Activated naive CD4-positive, alpha-beta T cell treated with anti-CD3 and anti-CD28 coated beads for 36 hours (primary cell): ENCODE data around the gene NSD2. TPM values are rescaled to one million over a fixed set of nuclear protein-coding genes. Genes with fewer than 3 reads are reported as not detected.
A peak's percentile ranks its signal among the peaks of the same experiment; 100 is the strongest.

Source experiments
- CTCF ChIA-PET: fragments of 350-600 bp; sonication (Branson Sonifier 250); formaldehyde crosslinking; loops from one replicate; lab custom pipeline; 2021; ENCODE audit warnings: antibody characterized with exemption; lab: Charles Lee
- DNase-seq: peaks from one replicate; pipeline ENCODE4 v3.0.0-alpha.2; 2020
- H3K27ac Mint-ChIP-seq: one replicate; pipeline ENCODE4 v1.8.0; 2021; ENCODE audit warnings: mild to moderate bottlenecking, mixed read lengths
- H3K27me3 Mint-ChIP-seq: one replicate; pipeline ENCODE4 v1.8.0; 2021; ENCODE audit warnings: low read depth, mixed read lengths
- H3K36me3 Mint-ChIP-seq: one replicate; pipeline ENCODE4 v1.8.0; 2021; ENCODE audit warnings: low read depth, mixed read lengths
- H3K4me1 Mint-ChIP-seq: one replicate; pipeline ENCODE4 v1.8.0; 2021; ENCODE audit warnings: low read depth, mixed read lengths
- H3K4me3 Mint-ChIP-seq: one replicate; pipeline ENCODE4 v1.8.0; 2021; ENCODE audit warnings: mild to moderate bottlenecking, moderate library complexity, mixed read lengths
- H3K9me3 Mint-ChIP-seq: one replicate; pipeline ENCODE4 v1.8.0; 2021; ENCODE audit warnings: mixed read lengths
- intact Hi-C: fragments of 100-400 bp; cut with micrococcal nuclease; formaldehyde crosslinking; loops from one replicate; pipeline ENCODE4 v1.15.1; 2023
- total RNA-seq, 2 experiments: library from RNA; stranded (reverse); gene quantifications; one replicate each; pipeline ENCODE4 v1.2.3, GENCODE V29; 2021

NSD2 gene
- total RNA-seq = 100 to 1,000 TPM; 246 to 250 TPM

DNA sequence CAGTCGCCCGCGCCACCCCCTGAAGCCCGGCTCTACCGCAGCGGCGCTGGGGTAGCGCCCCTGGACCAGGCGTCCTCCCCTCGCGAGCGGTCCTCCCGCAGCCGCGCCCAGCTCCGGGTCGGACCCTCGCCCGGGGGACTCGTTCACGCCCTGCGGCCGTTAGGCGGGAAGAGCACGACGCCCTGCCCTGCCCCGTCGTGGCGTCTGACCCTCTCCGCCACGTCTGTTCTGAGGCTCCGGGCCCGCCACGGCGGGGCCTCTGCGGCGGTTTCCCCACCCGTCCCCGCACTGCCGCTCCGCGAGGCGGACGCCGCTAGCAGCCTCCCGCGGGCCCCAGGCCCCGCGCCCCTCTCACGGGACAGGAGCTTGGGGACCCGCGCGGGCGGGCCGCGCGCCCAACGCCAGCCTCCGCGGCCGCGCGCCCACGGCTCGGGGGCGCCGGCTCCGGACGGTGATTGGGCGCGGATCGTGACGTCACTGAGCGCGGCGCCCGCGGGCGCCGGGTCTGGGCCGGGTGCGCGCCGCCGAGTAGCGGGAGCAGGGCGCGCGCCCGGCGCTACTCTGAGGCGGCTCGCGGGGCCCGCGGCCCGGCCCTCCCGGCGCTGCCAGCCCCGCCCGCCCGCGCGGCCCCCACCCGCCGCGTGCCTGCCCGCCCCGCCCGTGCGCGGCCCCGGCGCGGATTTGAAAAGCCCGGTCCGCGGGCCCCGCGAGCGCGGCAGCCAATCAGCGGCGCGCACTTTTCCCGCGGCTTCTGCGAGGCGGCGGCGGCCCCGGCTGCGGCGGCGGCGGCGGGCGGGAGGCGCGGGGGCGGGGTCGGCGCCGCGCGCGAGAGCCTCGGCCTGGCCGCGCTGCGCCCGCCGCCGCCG lies at the start of gene NSD2:
TSS of gene NSD2 (plus strand) at position 816 of the 866 bp plus-strand sequence. CDS start 29,262 bp downstream, outside the sequence.
- peak within 1 kb of the TSS; percentile 96 for H3K27ac Mint-ChIP-seq
- H3K4me3 Mint-ChIP-seq = peak within 1 kb of the TSS; percentile 92
- peaks cover 35% of the 10 kb centered on the region for H3K4me1 Mint-ChIP-seq
- DNase-seq = peak; percentile 90
- H3K36me3 Mint-ChIP-seq = peaks cover 15% of the 10 kb centered on the region
- intact Hi-C loops = loop anchor here (1.0 to 10.0 kb wide), 9 partner anchors 15 to 1094 kb away; partner anchors contain the start of genes GRK4, HAUS3, LETM1 and NELFA
- CTCF ChIA-PET = no interaction called here
- H3K27me3 Mint-ChIP-seq = no peaks in the 10 kb centered on the region
- no peaks in the 10 kb centered on the region for H3K9me3 Mint-ChIP-seq

DNA sequence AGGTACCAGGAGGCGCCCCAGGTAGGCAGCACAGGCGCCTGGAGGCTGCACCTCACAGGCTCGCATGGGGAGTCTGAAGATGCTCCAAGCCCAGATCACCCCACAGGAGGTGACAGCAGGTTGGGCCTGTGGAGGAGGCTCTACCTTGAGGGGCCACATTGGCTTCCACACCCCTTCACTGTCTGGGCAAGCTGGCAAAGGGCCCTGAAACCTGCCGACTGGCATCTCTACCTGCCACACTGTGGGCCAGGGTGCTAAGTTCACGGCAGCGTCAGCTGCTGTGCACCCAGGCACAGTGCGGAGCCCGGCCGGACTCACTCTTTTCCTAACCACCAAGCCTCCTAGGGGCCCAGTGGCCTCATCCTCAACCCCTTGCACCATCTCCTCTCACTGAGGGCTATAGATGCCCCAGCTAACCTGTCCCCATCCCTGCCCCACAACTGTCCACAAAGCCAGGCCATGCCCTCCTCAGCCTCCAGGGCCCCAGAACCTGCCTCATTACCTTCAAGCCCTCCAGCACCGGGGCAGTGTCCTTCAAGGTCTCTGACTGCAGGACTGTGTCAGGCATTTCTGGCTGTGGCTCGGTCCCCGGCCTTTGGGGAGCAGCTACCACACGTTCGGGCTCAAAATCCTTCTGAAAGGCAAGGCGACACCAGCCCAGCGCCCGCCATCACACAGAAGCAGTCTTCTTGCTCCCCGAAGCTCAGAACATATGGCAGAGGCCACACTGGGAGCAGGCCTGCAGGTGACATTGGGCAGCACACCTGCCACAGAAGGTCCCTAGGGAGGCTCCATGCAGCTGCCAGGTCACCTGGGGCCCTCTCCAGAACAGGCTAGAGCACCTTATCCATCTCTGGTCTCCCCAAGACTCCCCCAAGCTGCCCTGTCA lies 49.3 kb upstream of the NSD2 start:
- Mint-ChIP-seq H3K4me1 (no peaks in the 10 kb centered on the region), H3K4me3 (no peak overlapping the region), H3K27ac (no peak overlapping the region), H3K27me3 (no peaks in the 10 kb centered on the region), H3K36me3 (peaks cover 30% of the 10 kb centered on the region), H3K9me3 (no peaks in the 10 kb centered on the region)
- no peak for DNase-seq
- intact Hi-C loops = no loop called here
- CTCF ChIA-PET = no interaction called here

DNA sequence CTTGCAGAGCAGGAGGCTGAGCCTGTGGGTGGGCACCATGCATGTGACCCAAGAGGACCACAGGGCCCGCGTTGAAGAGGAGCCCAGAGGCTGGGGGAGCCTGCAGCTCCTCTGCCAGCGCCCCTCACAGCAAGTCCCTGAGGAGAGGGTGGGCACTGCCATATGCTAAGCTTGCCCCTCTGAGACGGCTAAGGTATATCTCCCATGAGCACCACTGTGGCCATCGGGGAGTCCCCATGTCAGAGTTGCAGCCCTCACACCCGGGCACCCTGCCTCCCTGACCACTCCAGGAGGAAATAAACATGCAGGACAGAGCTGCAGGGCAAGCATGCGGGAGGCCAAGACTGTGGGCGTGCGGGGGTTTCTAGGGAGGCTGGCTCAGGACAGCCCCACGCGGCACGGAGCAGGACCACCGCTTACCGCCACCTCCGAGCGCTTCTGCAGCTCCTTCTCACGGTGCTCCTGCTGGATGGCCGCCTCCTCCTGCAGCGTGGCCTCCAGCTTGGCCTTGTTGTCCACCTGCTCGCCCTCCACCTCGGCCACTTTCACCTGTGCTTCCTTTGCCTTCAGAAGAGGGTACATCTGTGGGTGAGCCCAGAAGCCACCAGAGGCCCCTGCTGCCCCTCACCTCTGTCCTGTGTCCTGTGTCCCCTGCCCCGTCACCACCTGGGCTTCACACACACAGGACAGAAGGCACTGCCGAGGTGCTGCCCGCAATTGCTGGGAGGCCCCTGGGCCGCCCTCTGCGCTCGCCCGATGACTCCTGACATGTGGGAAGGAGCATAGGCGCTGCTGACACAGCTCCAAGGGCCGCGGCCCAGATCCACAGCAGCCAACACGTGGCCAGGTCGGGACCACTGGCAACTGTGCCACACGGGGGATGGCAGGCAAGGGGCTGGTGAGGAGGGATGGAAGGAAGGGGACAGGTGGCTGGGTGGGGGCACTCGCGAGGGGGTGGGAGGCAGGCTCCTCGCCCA lies 48.3 kb upstream of the NSD2 start:
- DNase-seq = no peak
- Mint-ChIP-seq H3K27ac (no peak overlapping the region), H3K36me3 (peaks cover 29% of the 10 kb centered on the region), H3K4me3 (no peak overlapping the region), H3K27me3 (no peaks in the 10 kb centered on the region), H3K9me3 (no peaks in the 10 kb centered on the region), H3K4me1 (no peaks in the 10 kb centered on the region)
- CTCF ChIA-PET = no interaction called here
- intact Hi-C loops = no loop called here

DNA sequence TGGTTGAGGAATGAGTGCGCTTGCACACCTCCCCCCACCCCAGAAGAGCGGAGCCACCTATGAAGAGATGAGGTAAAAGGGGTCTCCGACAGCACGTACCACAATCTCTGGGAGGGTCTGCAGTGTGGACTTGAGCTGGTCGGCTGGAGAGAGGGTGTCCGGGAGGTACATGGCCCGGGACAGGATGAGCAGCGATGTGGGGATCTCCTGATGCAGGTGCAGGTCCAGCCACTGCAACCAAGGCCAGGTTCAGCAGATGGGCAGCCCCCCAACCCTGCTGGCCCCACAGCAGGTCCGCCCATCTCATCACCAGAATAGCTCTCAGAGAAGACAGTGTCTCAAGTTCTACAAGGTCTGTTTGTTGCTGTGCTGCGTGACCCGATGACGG lies 47.7 kb upstream of the NSD2 start:
- Mint-ChIP-seq H3K27ac (no peak overlapping the region), H3K4me1 (no peaks in the 10 kb centered on the region), H3K27me3 (no peaks in the 10 kb centered on the region), H3K36me3 (peaks cover 29% of the 10 kb centered on the region), H3K9me3 (no peaks in the 10 kb centered on the region), H3K4me3 (no peak overlapping the region)
- CTCF ChIA-PET = no interaction called here
- no peak for DNase-seq
- intact Hi-C loops = no loop called here

DNA sequence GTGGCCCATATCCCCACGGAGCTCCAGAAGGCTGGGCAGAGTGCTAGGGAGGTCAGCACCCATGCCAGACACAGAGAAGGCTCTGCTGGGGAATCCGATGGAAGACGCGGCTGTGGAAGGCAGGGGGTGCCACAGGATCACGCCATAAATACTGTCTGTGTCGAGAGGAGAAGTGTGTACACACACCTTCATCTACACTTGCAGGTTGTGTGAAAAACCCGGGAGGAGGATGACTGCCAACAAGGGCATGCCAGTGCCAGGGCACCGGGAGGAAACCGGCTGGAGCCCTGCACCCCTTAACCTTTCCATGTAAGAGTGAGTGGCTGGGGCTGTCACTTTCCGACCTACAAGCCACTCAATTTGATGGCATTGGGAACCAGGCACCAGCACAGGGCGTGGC lies 46.4 kb upstream of the NSD2 start:
- intact Hi-C loops = no loop called here
- CTCF ChIA-PET = no interaction called here
- H3K9me3 Mint-ChIP-seq = no peaks in the 10 kb centered on the region
- H3K27ac Mint-ChIP-seq = no peak overlapping the region
- H3K4me3 Mint-ChIP-seq = no peak overlapping the region
- peaks cover 27% of the 10 kb centered on the region for H3K36me3 Mint-ChIP-seq
- H3K27me3 Mint-ChIP-seq = no peaks in the 10 kb centered on the region
- no peak for DNase-seq
- no peaks in the 10 kb centered on the region for H3K4me1 Mint-ChIP-seq

DNA sequence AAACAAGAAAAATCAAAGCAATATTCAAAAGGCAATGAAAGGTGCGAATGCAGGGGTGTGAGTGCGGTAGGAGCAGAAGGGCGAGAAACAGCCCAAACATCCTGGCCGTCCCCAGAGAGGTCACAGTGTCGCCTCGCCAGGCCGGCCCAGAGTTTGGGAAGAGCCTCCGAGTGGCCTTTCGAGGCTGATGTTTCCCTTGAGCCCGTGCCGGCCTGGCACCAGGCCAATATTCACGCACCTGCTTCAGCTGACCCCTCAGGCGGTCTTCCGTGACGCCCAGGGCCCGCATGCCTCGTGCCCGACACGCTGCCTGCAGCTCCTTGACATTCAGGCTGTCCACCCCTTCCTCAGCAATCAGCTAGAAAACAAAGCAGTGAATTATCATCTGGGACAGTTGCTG lies 45.9 kb upstream of the NSD2 start:
- CTCF ChIA-PET = interaction anchor here (0.9 kb wide), 1 partner anchor 10 kb away, joined by 3 read pairs; no protein-coding TSS in a partner anchor
- no peak for DNase-seq
- Mint-ChIP-seq H3K36me3 (peaks cover 26% of the 10 kb centered on the region), H3K9me3 (no peaks in the 10 kb centered on the region), H3K4me3 (no peak overlapping the region), H3K27me3 (no peaks in the 10 kb centered on the region), H3K4me1 (no peaks in the 10 kb centered on the region), H3K27ac (no peak overlapping the region)
- intact Hi-C loops = no loop called here

DNA sequence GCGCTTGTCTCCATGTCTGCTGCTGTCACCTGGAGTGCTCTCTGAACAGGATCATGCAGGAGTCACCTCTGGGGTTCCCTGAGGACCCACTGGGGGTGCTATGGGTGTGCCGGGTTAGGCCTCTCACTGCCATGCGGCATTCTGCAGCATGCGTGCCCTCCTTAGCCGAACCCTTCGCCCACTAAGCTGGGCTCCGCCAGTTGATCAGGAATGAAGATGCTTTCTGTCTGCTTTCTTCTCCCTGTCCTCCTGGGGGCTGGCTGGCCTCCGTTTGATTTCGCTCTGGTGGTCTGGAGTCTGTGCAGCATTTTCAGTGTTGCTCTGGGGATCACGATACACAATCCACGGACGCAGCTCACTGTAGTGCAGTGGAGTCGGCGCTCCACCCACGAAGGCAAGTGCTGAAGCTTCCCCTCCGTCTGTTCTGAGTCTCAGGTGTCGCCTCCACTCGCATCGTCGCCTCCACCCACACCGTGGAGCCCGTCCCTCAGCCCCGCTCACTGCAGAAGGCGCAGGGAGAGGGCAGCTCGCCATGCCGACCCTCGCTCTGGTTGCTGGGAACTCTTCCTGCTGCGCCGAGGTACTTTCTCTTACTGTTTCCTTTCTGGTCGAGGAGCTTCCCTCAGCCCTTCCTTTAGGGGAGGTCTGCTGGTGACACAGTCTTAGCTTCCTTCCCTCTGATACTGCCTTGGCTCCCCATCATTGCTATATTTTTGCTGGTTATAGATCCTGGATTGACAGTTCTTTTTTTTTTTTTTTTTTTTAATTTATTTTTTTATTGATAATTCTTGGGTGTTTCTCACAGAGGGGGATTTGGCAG lies 44.5 kb upstream of the NSD2 start:
- Mint-ChIP-seq H3K36me3 (peaks cover 28% of the 10 kb centered on the region), H3K4me3 (no peak overlapping the region), H3K9me3 (no peaks in the 10 kb centered on the region), H3K27me3 (no peaks in the 10 kb centered on the region), H3K27ac (no peak overlapping the region), H3K4me1 (no peaks in the 10 kb centered on the region)
- CTCF ChIA-PET = interaction anchor here (0.9 to 1.1 kb wide), 2 partner anchors 11 to 79 kb away, joined by 3 read pairs; no protein-coding TSS in a partner anchor
- intact Hi-C loops = no loop called here
- no peak for DNase-seq

DNA sequence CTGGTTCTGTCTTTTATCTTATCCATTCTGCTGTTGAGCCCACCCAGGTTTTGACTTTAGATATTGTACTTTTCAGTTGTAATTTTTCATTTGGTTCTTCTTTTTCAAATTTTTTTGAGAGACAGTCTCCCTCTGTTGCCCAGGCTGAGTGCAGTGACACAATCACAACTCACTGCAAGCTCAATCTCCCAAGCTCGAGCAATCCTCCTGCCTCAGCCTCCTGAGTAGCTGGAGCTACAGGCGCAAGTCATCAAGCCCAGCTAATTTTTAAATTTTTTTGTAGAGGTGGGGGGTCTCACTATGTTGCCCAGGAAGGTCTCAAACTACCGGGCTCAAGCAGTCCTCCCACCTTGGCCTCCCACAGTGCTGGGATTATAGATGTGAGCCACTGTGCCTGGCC lies 41.0 kb upstream of the NSD2 start:
- intact Hi-C loops = no loop called here
- H3K9me3 Mint-ChIP-seq = no peaks in the 10 kb centered on the region
- H3K27ac Mint-ChIP-seq = no peak overlapping the region
- no peak for DNase-seq
- H3K36me3 Mint-ChIP-seq = peaks cover 25% of the 10 kb centered on the region
- peaks cover 6% of the 10 kb centered on the region for H3K4me1 Mint-ChIP-seq
- no peaks in the 10 kb centered on the region for H3K27me3 Mint-ChIP-seq
- H3K4me3 Mint-ChIP-seq = no peak overlapping the region
- CTCF ChIA-PET = interaction anchor here (1.2 kb wide), 1 partner anchor 69 kb away, joined by 4 read pairs; no protein-coding TSS in a partner anchor

DNA sequence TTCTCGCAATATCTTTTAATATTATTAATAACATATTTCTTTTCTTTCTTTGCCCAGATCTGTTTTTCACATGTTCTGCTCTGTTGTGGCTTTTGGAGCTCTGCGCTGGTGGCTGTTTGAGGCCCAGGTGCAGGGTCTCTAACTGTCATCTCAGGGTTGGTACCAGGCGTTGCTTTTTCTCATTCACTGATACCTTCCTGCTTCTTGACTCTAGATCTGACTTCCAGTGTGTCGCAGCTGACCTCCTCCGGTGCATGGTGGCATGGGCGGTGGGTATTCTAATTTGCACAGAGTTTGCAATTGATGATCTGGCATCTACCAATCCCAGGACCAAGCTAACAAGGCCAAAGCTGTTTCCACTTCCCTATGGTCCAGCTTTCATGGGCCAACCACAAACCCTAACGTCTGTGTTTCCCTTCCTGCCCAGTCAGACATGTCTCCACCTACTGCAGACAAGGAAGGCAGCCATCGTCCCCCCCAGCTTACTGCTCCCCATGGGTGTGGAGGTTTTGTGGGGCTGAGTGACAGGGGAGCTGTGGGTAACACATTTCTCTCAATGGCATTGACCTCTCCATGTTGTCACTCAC lies 40.5 kb upstream of the NSD2 start:
- CTCF ChIA-PET = interaction anchor here (1.2 kb wide), 1 partner anchor 69 kb away, joined by 4 read pairs; no protein-coding TSS in a partner anchor
- Mint-ChIP-seq H3K4me3 (no peak overlapping the region), H3K27ac (no peak overlapping the region), H3K4me1 (peaks cover 6% of the 10 kb centered on the region), H3K9me3 (no peaks in the 10 kb centered on the region), H3K27me3 (no peaks in the 10 kb centered on the region), H3K36me3 (peaks cover 27% of the 10 kb centered on the region)
- intact Hi-C loops = no loop called here
- DNase-seq = no peak

DNA sequence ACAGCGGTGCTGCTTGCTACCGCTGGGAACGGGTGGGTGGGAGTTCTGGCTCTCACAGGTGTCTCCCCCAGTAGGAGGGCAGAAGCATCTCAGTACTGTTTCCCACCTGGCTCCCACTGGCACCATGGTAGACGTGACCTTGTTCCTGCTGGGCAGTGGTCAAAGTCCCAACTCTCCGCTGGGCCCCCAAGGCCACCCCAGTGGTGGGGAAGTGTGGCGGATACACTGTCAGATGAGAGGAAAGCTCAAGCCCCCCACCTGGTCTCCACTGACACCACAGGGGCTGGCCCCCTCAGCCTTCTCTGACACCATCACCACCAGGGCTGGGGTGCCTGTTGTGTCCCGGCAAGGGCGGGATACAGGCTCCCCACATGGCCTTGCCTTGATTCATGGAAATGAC lies 39.9 kb upstream of the NSD2 start:
- Mint-ChIP-seq H3K27ac (no peak overlapping the region), H3K36me3 (peaks cover 27% of the 10 kb centered on the region), H3K4me1 (peaks cover 6% of the 10 kb centered on the region), H3K9me3 (no peaks in the 10 kb centered on the region), H3K4me3 (no peak overlapping the region), H3K27me3 (no peaks in the 10 kb centered on the region)
- CTCF ChIA-PET = interaction anchor here (1.2 kb wide), 1 partner anchor 68 kb away, joined by 4 read pairs; no protein-coding TSS in a partner anchor
- DNase-seq = no peak
- intact Hi-C loops = no loop called here

DNA sequence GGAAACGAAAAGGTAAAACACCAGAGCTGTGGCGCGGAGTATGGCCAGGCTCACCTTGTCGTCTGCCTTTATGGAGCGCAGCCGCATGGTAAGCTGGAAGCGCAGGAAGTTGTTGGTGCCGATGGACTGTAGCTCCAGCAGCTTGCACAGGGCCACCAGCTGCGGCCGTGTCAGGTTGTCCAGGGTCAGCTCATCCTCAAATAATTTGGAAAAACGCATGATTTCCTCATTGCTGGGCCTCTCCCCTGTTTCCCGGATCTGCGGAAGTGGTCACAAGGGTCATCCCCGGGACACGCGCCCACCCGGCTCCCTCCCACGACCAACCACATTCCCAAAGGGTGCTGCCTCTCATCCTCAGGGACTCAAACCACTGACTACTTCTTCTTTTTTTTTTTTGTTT lies 38.5 kb upstream of the NSD2 start:
- no peak overlapping the region for H3K4me3 Mint-ChIP-seq
- no peak overlapping the region for H3K27ac Mint-ChIP-seq
- peaks cover 6% of the 10 kb centered on the region for H3K4me1 Mint-ChIP-seq
- no peaks in the 10 kb centered on the region for H3K9me3 Mint-ChIP-seq
- no peaks in the 10 kb centered on the region for H3K27me3 Mint-ChIP-seq
- intact Hi-C loops = no loop called here
- peaks cover 30% of the 10 kb centered on the region for H3K36me3 Mint-ChIP-seq
- no peak for DNase-seq
- CTCF ChIA-PET = no interaction called here
